ENCODE results near the gene BDKRB1.

DNA sequence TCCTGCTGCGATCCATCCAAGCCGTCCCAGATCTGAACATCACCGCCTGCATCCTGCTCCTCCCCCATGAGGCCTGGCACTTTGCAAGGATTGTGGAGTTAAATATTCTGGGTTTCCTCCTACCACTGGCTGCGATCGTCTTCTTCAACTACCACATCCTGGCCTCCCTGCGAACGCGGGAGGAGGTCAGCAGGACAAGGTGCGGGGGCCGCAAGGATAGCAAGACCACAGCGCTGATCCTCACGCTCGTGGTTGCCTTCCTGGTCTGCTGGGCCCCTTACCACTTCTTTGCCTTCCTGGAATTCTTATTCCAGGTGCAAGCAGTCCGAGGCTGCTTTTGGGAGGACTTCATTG lies 8.2 kb downstream of the BDKRB1 start:
- TF ChIP-seq TCF7L2 (IDR thresholded peaks at IDR 0.05; ENCODE audit: low read depth, low read length), result no peak
- TF ChIP-seq, protein P1, sequence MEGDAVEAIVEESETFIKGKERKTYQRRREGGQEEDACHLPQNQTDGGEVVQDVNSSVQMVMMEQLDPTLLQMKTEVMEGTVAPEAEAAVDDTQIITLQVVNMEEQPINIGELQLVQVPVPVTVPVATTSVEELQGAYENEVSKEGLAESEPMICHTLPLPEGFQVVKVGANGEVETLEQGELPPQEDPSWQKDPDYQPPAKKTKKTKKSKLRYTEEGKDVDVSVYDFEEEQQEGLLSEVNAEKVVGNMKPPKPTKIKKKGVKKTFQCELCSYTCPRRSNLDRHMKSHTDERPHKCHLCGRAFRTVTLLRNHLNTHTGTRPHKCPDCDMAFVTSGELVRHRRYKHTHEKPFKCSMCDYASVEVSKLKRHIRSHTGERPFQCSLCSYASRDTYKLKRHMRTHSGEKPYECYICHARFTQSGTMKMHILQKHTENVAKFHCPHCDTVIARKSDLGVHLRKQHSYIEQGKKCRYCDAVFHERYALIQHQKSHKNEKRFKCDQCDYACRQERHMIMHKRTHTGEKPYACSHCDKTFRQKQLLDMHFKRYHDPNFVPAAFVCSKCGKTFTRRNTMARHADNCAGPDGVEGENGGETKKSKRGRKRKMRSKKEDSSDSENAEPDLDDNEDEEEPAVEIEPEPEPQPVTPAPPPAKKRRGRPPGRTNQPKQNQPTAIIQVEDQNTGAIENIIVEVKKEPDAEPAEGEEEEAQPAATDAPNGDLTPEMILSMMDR (IDR thresholded peaks at IDR 0.05), result no peak
- TF ChIP-seq SIN3A (IDR thresholded peaks at IDR 0.05; ENCODE audit: borderline replicate concordance, insufficient read depth, low read depth, low read length), result no peak
